Mesangial cell (primary cell): Measurements from ENCODE around the gene ZBTB4. TPM values are rescaled to one million over a fixed set of nuclear protein-coding genes. Genes with fewer than 3 reads are reported as not detected.

Source experiments
- total RNA-seq: library from RNA; depleted of rRNA; stranded (reverse); fragments of >200 nt; gene quantifications from 2 replicates; pipeline ENCODE4 v1.2.3, GENCODE V29; 2015

ZBTB4 gene, protein sequence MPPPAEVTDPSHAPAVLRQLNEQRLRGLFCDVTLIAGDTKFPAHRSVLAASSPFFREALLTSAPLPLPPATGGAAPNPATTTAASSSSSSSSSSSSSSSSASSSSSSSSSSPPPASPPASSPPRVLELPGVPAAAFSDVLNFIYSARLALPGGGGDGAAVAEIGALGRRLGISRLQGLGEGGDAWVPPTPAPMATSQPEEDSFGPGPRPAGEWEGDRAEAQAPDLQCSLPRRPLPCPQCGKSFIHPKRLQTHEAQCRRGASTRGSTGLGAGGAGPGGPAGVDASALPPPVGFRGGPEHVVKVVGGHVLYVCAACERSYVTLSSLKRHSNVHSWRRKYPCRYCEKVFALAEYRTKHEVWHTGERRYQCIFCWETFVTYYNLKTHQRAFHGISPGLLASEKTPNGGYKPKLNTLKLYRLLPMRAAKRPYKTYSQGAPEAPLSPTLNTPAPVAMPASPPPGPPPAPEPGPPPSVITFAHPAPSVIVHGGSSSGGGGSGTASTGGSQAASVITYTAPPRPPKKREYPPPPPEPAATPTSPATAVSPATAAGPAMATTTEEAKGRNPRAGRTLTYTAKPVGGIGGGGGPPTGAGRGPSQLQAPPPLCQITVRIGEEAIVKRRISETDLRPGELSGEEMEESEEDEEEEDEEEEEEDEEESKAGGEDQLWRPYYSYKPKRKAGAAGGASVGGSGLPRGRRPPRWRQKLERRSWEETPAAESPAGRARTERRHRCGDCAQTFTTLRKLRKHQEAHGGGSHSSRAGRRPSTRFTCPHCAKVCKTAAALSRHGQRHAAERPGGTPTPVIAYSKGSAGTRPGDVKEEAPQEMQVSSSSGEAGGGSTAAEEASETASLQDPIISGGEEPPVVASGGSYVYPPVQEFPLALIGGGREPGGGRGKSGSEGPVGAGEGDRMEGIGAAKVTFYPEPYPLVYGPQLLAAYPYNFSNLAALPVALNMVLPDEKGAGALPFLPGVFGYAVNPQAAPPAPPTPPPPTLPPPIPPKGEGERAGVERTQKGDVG
- 17.9 and 31.6 TPM in 2 replicates for total RNA-seq

DNA sequence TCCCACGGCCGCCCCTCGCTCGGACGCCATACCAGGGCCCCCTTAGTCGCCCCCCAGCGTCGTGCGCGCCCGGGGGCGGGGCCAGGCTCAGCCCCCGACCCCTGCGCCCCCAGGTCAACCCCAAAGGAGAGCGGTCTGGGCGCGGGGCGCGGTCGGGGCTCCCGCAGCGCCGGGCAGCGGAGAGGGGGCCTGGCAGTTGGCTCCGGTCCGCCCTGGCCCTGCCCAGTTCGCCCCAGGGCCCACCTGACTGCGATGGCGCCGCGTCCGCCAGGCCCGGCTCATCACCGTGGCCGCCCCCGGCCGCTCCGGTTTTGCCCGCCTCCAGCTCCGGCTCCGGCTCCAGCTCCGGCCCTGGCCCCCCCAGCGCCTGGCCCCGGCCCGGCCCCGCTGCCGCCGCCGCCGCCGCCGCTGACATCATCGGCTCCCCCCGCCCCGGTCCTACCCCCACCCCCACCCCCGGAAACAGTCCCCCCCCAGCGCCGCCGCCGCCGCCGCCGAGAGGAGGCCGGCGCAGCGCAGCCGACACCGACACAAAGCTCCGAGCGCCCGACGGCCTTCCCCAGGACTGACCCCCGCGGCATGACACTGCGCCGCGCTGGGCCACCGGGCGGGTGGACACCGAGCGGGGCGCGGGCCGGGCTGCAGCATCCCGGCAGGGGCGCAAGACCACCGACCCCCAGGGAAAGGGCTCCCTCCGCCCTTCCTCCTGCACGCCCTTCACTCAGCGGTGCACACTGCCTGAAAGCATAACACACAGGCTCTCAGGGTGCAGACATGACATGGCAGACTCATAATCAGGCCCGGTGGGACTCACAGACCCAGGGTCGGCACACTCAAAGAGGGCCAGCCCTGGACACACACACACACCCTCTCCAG lies at the start of gene ZBTB4:
ZBTB4 (minus strand) TSS at position 419 of the 876 bp plus-strand sequence. CDS start 12,830 bp downstream, outside the sequence.

DNA sequence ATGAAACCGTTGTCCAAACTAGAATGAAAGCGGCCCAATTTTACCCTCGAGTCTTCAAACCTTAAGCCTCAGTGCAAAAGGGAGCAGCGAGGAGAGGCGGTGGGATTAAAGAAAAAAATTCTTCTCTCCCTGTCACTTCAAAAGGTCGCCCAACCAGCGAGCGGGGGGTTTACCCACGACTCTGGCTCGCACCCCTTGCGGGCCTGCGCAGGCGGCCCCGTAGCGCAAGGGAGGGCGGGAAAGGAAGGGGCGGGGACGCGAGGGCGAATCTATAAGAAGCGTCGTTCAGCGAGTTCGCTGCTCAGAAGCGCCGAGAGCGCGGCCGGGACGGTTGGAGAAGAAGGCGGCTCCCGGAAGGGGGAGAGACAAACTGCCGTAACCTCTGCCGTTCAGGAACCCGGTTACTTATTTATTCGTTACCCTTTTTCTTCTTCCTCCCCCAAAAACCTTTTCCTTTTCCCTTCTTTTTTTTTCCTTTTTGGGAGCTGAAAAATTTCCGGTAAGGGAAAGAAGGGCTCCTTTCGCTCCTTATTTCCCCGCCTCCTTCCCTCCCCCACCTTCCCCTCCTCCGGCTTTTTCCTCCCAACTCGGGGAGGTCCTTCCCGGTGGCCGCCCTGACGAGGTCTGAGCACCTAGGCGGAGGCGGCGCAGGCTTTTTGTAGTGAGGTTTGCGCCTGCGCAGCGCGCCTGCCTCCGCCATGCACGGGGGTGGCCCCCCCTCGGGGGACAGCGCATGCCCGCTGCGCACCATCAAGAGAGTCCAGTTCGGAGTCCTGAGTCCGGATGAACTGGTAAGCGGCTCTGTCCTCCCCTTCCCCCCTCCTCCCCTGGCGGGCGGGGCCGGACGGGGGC lies 4.9 kb upstream of the ZBTB4 start, which contains the start of gene POLR2A:
POLR2A (plus strand) TSS at position 300 of the 852 bp plus-strand sequence.

DNA sequence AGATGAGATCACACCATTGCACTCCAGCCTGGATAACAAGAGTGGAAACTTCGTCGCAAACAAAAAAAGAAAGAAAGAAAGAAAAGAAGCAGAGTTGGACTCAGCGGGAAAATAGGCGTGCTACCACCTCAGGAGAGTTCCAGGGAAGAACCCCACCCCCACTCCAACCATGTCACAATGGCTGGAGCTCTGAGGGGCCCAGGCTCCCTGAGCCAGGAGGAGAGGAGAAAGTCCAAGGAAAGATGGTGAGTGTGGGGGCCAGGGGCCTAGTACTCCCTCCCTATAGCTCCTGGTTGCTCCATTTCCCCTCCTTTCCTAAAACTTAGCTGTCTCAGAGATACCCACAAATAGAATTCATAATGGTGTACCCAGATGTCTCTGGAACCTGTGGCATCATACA lies 1.8 kb upstream of the ZBTB4 start, which contains the start of gene SLC35G6:
SLC35G6 (plus strand) TSS at position 172 of the 400 bp plus-strand sequence; CDS start at position 243, 71 bp downstream.

DNA sequence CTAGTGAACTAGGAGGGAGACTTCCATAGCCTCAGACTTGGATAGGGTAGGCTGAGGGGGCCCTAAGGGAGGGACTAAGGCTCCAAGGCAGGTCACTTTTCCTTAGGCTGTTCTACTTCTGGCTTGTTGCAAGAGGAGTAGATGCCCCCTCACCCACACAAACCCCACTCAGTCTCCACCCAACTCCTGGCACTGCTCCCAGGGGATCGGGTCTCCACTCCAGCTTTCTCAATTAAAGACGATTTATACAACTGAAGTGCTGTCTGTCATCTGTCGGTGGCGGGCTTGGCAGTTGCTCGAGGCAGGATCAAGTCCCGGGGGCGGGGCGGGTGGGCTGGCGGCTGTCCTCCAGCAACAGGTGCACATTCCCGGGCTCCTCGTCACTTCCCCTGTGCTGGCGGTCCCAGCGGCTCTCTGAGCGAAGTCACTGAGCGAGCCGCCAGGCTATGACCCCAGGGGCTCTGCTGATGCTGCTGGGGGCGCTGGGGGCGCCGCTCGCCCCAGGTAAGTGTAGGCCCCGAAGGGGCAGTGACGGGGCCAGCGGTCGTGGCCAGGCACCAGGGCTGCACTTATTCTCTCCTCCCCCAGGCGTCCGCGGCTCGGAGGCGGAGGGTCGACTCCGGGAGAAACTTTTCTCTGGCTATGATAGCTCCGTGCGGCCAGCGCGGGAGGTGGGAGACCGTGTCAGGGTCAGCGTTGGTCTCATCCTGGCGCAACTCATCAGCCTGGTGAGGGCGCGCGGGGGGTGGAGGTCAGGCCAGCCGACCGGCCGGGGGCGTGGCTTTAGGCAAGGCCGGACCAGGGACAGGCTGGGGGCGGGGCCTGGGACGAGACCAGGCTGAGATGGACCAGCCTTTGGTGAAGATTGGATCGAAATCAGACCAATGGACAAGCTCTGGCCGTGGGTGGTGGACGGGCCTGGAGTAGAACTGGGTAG lies 34.5 kb downstream of the ZBTB4 start, which contains the start of gene CHRNB1:
CHRNB1 (plus strand) TSS at position 380 of the 937 bp plus-strand sequence; CDS start at position 447, 67 bp downstream.

DNA sequence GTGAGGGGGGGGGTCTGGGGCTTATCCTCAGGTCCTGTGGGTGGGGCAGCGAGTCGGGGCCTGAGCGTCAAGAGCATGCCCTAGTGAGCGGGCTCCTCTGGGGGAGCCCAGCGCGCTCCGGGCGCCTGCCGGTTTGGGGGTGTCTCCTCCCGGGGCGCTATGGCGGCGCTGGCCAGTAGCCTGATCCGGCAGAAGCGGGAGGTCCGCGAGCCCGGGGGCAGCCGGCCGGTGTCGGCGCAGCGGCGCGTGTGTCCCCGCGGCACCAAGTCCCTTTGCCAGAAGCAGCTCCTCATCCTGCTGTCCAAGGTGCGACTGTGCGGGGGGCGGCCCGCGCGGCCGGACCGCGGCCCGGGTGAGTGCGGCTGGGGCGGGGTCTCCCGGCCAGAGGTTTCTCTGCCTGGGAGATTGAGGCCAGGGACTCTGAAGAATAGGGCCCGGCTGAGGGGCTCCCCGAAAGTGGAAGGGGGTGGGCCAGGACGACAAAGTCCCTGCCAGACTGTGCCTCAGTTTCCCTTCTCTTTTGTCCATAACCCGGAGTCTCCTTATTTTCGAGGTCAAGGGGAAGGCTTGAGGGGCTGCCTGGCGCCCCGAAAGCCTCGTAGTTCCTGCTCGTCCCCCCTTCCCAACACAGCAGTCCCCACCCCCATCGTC lies 39.8 kb downstream of the ZBTB4 start, which contains the start of gene FGF11:
FGF11 (plus strand) TSS at position 51 of the 651 bp plus-strand sequence; CDS start at position 160, 109 bp downstream.

DNA sequence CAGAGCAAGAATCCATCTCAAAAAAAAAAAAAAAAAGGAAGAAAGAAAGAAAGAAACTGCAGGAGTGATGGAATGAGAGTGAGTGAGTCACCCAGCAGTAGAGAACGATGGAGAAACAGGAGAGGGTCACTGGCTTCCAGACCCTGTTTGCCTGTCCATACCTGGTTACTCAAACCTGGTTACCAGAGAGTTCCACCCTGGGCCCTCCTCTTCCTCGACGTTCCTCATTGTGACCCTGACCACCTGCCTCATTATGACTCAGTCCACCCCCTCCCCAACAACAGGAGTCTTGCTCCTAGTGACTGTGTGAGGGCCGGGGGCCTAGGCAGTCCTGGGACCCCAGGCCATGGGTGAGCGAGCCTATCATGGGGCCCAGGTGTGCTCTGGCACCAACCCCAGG lies 50.9 kb downstream of the ZBTB4 start, which contains the start of gene SPEM3:
SPEM3 (plus strand) TSS at position 301 of the 400 bp plus-strand sequence; CDS start at position 347, 46 bp downstream.

DNA sequence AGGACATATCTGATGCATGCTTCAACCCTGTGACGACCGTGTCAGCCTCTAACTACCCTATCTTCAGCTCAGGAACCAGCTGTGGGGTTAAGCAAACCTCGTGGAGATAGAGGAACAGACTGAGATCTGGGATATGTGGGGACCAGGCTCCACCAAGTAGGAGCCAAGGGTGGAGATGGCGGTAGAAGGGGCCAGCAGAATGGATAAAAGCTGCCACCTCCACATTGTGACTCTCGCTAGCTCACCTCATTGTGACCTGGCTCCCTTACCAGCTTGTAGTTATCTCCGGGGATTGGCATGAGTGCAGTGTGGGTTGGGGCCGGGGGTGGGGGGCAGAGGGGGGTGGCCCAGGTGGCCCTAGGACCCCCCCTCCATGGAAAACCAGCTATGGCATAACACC lies 54.1 kb downstream of the ZBTB4 start, which contains the start of gene SPEM2:
SPEM2 (plus strand) TSS at position 301 of the 400 bp plus-strand sequence; CDS start at position 374, 73 bp downstream.

DNA sequence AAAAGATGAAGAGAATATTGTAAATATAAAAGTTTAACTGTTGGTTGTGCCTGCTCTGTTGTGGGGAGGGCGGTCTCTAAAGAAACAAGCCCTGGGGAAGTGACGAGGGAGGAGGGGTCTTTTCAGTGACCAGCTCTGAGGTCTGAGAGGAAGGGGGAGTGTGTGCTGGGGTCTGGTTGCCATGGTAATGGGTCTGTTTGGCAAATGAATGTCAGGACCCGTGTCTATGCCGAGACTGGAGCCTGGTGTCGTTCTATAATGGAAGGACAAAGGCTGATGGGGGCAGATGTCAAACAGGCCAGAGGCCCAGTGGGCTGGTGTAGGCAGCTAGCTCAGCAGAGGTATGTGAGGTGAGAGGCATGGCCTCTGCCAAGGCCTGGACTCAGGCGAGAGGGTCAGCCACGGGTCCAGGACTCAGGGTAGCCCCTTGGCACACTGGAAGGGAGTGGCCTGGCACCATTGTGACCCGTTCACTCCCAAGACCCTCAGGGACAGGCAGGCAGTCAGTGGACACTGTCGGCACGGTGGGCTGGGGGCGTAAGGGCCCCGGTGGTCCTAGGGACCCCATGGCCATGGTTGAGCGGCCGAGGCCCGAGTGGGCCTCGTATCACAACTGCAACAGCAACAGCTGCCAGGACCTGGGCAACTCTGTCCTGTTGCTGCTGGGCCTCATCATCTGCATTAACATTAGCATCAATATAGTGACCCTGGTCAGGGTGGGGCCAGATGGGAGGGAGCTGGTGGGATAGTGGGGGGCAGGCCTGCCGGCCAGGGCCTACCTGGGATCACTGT lies 59.4 kb downstream of the ZBTB4 start, which contains the start of gene SPEM1:
SPEM1 (plus strand) TSS at position 506 of the 792 bp plus-strand sequence; CDS start at position 567, 61 bp downstream.

Other genes starting within 250 kb of the ZBTB4 start
- 51.0 and 69.3 TPM in 2 replicates for gene DVL2, start 245.1 kb downstream of the ZBTB4 start, total RNA-seq
- gene PHF23, start 240.2 kb downstream of the ZBTB4 start, total RNA-seq = 27.4 and 45.8 TPM in 2 replicates
- 262 and 715 TPM in 2 replicates for gene GABARAP, start 237.2 kb downstream of the ZBTB4 start, total RNA-seq
- 78.1 and 103 TPM in 2 replicates for gene CTDNEP1, start 227.9 kb downstream of the ZBTB4 start, total RNA-seq
- 37.9 and 42.0 TPM in 2 replicates for gene ELP5, start 227.4 kb downstream of the ZBTB4 start, total RNA-seq
- 12.4 and 33.1 TPM in 2 replicates for gene CLDN7, start 217.2 kb downstream of the ZBTB4 start, total RNA-seq
- gene SLC2A4, start 197.9 kb downstream of the ZBTB4 start, total RNA-seq = under 0.01 and 0.76 TPM in 2 replicates
- 0.16 and 0.63 TPM in 2 replicates for gene YBX2, start 185.0 kb downstream of the ZBTB4 start, total RNA-seq
- gene EIF5A, start 172.0 kb downstream of the ZBTB4 start, total RNA-seq = 263 and 774 TPM in 2 replicates
- 42.2 and 68.3 TPM in 2 replicates for gene GPS2, start 164.3 kb downstream of the ZBTB4 start, total RNA-seq
- 13.1 and 14.7 TPM in 2 replicates for gene NEURL4, start 150.3 kb downstream of the ZBTB4 start, total RNA-seq
- 0.38 and 0.65 TPM in 2 replicates for gene ACAP1, start 143.1 kb downstream of the ZBTB4 start, total RNA-seq
- 13.5 and 19.6 TPM in 2 replicates for gene KCTD11, start 127.5 kb downstream of the ZBTB4 start, total RNA-seq
- gene TMEM95, start 124.5 kb downstream of the ZBTB4 start, total RNA-seq = not detected in 2 replicates
- 2.6 and 4.6 TPM in 2 replicates for gene TNK1, start 98.5 kb downstream of the ZBTB4 start, total RNA-seq
- gene PLSCR3, start 85.1 kb downstream of the ZBTB4 start, total RNA-seq = 69.7 and 127 TPM in 2 replicates
- 250 and 289 TPM in 2 replicates for gene TMEM256, start 75.5 kb downstream of the ZBTB4 start, total RNA-seq
- gene NLGN2, start 71.8 kb downstream of the ZBTB4 start, total RNA-seq = 9.3 and 24.3 TPM in 2 replicates
- gene SPEM1, start 59.3 kb downstream of the ZBTB4 start, total RNA-seq = not detected in 2 replicates
- not detected in 2 replicates for gene SPEM2, start 54.0 kb downstream of the ZBTB4 start, total RNA-seq
- gene SPEM3, start 50.8 kb downstream of the ZBTB4 start, total RNA-seq = not detected in 2 replicates
- 12.9 and 19.5 TPM in 2 replicates for gene TMEM102, start 44.2 kb downstream of the ZBTB4 start, total RNA-seq
- 0.49 and 2.2 TPM in 2 replicates for gene FGF11, start 40.1 kb downstream of the ZBTB4 start, total RNA-seq
- gene CHRNB1, start 34.6 kb downstream of the ZBTB4 start, total RNA-seq = 6.4 and 17.1 TPM in 2 replicates
- gene SLC35G6, start 1.8 kb upstream of the ZBTB4 start, total RNA-seq = not detected in 2 replicates
- 74.3 and 158 TPM in 2 replicates for gene POLR2A, start 4.7 kb upstream of the ZBTB4 start, total RNA-seq
- gene TNFSF12, start 69.4 kb upstream of the ZBTB4 start, total RNA-seq = 13.5 and 25.2 TPM in 2 replicates
- 0.81 and 4.7 TPM in 2 replicates for gene TNFSF13, start 79.1 kb upstream of the ZBTB4 start, total RNA-seq
- gene SENP3, start 82.3 kb upstream of the ZBTB4 start, total RNA-seq = 61.2 and 89.3 TPM in 2 replicates
- gene CD68, start 100.0 kb upstream of the ZBTB4 start, total RNA-seq = 12.1 and 20.0 TPM in 2 replicates
- 113 and 243 TPM in 2 replicates for gene MPDU1, start 104.2 kb upstream of the ZBTB4 start, total RNA-seq
- gene SOX15, start 110.5 kb upstream of the ZBTB4 start, total RNA-seq = 0.98 and 4.3 TPM in 2 replicates
- gene FXR2, start 135.3 kb upstream of the ZBTB4 start, total RNA-seq = 41.2 and 42.3 TPM in 2 replicates
- gene SAT2, start 148.2 kb upstream of the ZBTB4 start, total RNA-seq = 28.4 and 40.6 TPM in 2 replicates
- 0.89 TPM in 1 of 2 replicates, not detected in the other for gene SHBG, start 150.5 kb upstream of the ZBTB4 start, total RNA-seq
- gene ATP1B2, start 171.3 kb upstream of the ZBTB4 start, total RNA-seq = 0.13 TPM in 1 of 2 replicates, not detected in the other
- 66.6 and 70.0 TPM in 2 replicates for gene TP53, start 207.9 kb upstream of the ZBTB4 start, total RNA-seq
- 11.2 and 36.3 TPM in 2 replicates for gene WRAP53, start 208.8 kb upstream of the ZBTB4 start, total RNA-seq
- gene EFNB3, start 225.6 kb upstream of the ZBTB4 start, total RNA-seq = 0.81 and 3.8 TPM in 2 replicates
- gene DNAH2, start 238.1 kb upstream of the ZBTB4 start, total RNA-seq = under 0.01 and 0.16 TPM in 2 replicates